Type B pancreatic cell (in vitro differentiated cells): ENCODE measurements around the gene MNT. TPM values are rescaled to one million over a fixed set of nuclear protein-coding genes. Genes with fewer than 3 reads are reported as not detected.
A peak's percentile ranks its signal among the peaks of the same experiment; 100 is the strongest.
"Not testable (repeated sequence)": the region's sequence is repeated elsewhere in the genome, so short reads cannot be mapped to it uniquely, and the experiment has no call there.

Source experiments
- DNase-seq: peaks from one replicate; pipeline ENCODE4 v3.0.0; 2021; ENCODE audit warnings: mixed read lengths; ENCODE audit not compliant: unreplicated experiment; ENCODE audit errors: extremely low spot score
- H3K27ac Mint-ChIP-seq: 2 replicates; pipeline ENCODE4 v1.8.0; 2021; ENCODE audit warnings: mild to moderate bottlenecking, mixed read lengths
- H3K27me3 Mint-ChIP-seq: 2 replicates; pipeline ENCODE4 v1.8.0; 2021; ENCODE audit warnings: mixed read lengths
- H3K36me3 Mint-ChIP-seq: 2 replicates; pipeline ENCODE4 v1.8.0; 2021; ENCODE audit warnings: mixed read lengths
- H3K4me1 Mint-ChIP-seq: one replicate; pipeline ENCODE4 v1.8.0; 2021; ENCODE audit warnings: mixed read lengths; ENCODE audit not compliant: unreplicated experiment
- H3K4me3 Mint-ChIP-seq: 2 replicates; pipeline ENCODE4 v1.8.0; 2021; ENCODE audit warnings: mild to moderate bottlenecking, mixed read lengths
- H3K9me3 Mint-ChIP-seq: 2 replicates; pipeline ENCODE4 v1.8.0; 2021; ENCODE audit warnings: mixed read lengths
- long read RNA-seq: library from polyadenylated mRNA; unstranded; transcript quantifications from one replicate; pipeline ENCODE4 v2.0.0, GENCODE V29; 2020
- total RNA-seq: library from RNA; stranded (reverse); gene quantifications from 2 replicates; pipeline ENCODE4 v1.2.1, GENCODE V29; 2021; ENCODE audit warnings: low replicate concordance
- TF ChIP-seq, protein P1 (sequence below): fragments of 200-600 bp; sonication (generic); conservative IDR thresholded peaks from 2 replicates; pipeline ENCODE4 v1.5.0; 2021; ENCODE audit warnings: antibody characterized with exemption, mild to moderate bottlenecking

Gene MNT, protein sequence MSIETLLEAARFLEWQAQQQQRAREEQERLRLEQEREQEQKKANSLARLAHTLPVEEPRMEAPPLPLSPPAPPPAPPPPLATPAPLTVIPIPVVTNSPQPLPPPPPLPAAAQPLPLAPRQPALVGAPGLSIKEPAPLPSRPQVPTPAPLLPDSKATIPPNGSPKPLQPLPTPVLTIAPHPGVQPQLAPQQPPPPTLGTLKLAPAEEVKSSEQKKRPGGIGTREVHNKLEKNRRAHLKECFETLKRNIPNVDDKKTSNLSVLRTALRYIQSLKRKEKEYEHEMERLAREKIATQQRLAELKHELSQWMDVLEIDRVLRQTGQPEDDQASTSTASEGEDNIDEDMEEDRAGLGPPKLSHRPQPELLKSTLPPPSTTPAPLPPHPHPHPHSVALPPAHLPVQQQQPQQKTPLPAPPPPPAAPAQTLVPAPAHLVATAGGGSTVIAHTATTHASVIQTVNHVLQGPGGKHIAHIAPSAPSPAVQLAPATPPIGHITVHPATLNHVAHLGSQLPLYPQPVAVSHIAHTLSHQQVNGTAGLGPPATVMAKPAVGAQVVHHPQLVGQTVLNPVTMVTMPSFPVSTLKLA
- total RNA-seq, result 26.9 and 32.9 TPM in 2 replicates
- long read RNA-seq, partial matches to known transcripts, result 0 of 1 reads
- long read RNA-seq, other reads (novel, unspliced or antisense), result 1 of 1 reads

DNA sequence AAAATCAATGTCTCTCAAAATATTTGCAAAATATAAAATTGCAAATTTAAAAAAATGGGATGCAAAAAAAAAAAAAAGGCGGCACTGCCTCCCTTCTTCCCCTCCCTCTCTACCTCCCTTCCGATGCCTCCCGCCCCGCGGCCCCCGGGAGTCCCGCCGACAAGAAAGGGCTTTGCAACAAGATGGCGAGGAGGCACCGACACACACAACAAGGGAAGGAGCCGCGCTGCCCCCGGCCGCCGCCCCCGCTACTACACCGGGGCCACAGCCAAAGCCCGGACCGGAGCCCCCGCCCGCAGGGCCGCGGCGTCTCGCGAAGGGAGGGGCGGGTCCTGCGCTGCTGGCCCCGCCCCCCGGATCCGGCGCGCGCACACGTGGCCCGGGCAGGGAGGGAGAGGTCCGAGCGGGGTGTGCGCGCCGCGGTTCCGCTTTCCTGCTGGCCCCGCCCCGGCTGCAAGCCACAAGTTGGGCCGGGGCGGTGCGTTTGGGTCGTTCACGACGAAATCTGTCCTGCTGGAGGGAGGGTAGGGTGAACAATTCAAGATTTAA is at the start of gene MNT:
MNT (minus strand) TSS at position 184 of the 549 bp plus-strand sequence. CDS start 348 bp downstream, outside the sequence.
- DNase-seq, result peak; percentile 97
- Mint-ChIP-seq H3K4me1 (peaks cover 45% of the 10 kb centered on the region), H3K4me3 (peak within 1 kb of the TSS; percentile 99), H3K36me3 (no peaks in the 10 kb centered on the region), H3K9me3 (no peaks in the 10 kb centered on the region), H3K27ac (peak within 1 kb of the TSS; percentile 100), H3K27me3 (no peaks in the 10 kb centered on the region)
- TF ChIP-seq, protein P1, sequence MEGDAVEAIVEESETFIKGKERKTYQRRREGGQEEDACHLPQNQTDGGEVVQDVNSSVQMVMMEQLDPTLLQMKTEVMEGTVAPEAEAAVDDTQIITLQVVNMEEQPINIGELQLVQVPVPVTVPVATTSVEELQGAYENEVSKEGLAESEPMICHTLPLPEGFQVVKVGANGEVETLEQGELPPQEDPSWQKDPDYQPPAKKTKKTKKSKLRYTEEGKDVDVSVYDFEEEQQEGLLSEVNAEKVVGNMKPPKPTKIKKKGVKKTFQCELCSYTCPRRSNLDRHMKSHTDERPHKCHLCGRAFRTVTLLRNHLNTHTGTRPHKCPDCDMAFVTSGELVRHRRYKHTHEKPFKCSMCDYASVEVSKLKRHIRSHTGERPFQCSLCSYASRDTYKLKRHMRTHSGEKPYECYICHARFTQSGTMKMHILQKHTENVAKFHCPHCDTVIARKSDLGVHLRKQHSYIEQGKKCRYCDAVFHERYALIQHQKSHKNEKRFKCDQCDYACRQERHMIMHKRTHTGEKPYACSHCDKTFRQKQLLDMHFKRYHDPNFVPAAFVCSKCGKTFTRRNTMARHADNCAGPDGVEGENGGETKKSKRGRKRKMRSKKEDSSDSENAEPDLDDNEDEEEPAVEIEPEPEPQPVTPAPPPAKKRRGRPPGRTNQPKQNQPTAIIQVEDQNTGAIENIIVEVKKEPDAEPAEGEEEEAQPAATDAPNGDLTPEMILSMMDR, result peak; percentile 23

DNA sequence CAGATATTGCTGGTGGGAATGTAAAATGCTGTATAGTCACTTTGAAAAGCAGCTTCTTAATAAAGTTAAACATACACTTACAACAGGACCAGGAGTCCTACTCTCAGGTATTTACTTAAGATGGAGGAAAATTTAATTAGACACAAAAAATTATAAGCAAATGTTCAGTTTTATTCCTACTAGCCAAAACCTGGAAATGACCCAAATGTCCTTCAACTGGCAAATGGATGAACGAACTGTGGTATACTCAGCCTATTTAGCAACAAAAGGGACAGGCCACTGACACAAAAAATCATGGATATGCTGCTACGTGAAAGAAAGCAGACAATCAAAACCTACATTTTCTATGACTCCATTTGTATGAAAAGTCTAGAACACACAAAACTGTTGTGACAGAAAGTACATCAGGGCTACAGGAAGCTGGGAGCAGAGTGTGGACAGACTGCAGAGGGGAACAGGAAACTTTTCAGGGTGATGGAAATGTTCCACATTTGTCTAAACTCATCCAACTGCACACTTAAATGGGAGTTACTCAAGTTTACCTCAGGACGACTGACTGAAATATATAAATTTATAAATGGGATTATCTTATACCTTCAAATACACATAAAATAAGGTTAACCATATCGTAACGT is 49.3 kb upstream of the MNT start:
- H3K4me1 Mint-ChIP-seq, result no peaks in the 10 kb centered on the region
- no peak overlapping the region for H3K4me3 Mint-ChIP-seq
- no peaks in the 10 kb centered on the region for H3K27me3 Mint-ChIP-seq
- H3K9me3 Mint-ChIP-seq, result no peaks in the 10 kb centered on the region
- no peak for DNase-seq
- peaks cover 7% of the 10 kb centered on the region for H3K36me3 Mint-ChIP-seq
- TF ChIP-seq, protein P1, result no peak
- no peak overlapping the region for H3K27ac Mint-ChIP-seq

DNA sequence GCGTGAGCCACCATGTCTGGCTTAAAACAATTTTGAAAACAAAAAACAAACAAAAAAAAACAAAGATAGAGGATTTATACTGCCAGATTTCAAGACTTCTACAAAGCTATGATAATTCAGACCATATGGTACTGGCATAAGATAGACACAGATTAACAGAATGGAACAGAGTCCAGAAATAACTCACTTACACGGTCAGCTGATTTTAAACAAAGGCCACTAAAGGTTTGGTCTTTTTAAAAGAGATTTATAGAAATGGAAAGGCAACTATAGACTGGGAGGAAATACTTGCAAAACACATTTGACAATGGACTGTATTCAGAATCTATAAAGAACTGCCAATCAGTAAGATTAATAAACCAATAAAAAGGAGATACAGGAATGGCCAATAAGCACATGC is 48.6 kb upstream of the MNT start:
- Mint-ChIP-seq H3K4me1 (no peaks in the 10 kb centered on the region), H3K36me3 (peaks cover 9% of the 10 kb centered on the region), H3K27ac (no peak overlapping the region), H3K4me3 (no peak overlapping the region), H3K27me3 (no peaks in the 10 kb centered on the region), H3K9me3 (no peaks in the 10 kb centered on the region)
- TF ChIP-seq, protein P1, result no peak
- DNase-seq, result no peak

DNA sequence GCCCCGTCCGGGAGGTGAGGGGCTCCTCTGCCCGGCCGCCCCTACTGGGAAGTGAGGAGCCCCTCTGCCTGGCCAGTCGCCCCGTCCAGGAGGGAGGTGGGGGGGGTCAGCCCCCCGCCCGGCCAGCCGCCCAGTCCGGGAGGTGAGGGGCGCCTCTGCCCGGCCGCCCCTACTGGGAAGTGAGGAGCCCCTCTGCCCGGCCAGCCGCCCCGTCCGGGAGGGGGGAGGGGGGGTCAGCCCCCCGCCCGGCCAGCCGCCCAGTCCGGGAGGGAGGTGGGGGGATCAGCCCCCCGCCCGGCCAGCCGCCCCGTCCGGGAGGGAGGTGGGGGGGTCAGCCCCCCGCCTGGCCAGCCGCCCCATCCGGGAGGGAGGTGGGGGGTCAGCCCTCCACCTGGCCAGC is 46.6 kb upstream of the MNT start:
- H3K4me3 Mint-ChIP-seq, H3K4me1 Mint-ChIP-seq, H3K27me3 Mint-ChIP-seq, H3K27ac Mint-ChIP-seq, H3K9me3 Mint-ChIP-seq, H3K36me3 Mint-ChIP-seq, DNase-seq: not testable (repeated sequence)

DNA sequence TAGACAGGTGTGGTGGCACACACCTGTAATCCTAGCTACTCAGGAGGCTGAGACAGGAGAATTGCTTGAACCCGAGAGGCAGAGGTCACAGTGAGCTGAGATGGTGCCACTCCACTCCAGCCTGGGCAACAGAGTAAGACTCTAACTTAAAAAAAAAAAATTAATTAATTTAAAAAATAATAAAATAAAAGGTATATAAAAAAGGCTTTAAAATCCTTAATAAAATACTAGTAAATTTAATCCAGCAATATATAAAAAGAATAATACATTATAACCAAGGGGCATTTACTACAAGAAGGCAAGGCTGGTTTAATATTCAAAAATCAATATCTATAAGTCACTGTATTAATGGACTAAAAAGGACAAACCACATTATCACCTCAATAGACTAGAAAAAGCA is 44.8 kb upstream of the MNT start:
- no peak overlapping the region for H3K4me3 Mint-ChIP-seq

More for the DNA sequence above, 44.8 kb upstream of the MNT start:
- H3K36me3 Mint-ChIP-seq, result peaks cover 15% of the 10 kb centered on the region
- H3K4me1 Mint-ChIP-seq, result peaks cover 5% of the 10 kb centered on the region
- H3K27me3 Mint-ChIP-seq, result no peaks in the 10 kb centered on the region
- TF ChIP-seq, protein P1, result no peak
- no peak overlapping the region for H3K27ac Mint-ChIP-seq
- DNase-seq, result no peak
- H3K9me3 Mint-ChIP-seq, result no peaks in the 10 kb centered on the region
